SU-DHL-6 (cell line): ENCODE measurements around the gene B4GALT5.

ENCODE experiments used
- H2AFZ ChIP-seq: fragments of 200-600 bp; sonication (generic); 2 replicates; pipeline ENCODE4 v1.6.1; 2014; ENCODE audit warnings: low read depth, mild to moderate bottlenecking, moderate library complexity, mixed read lengths, antibody characterized with exemption, low read length; ENCODE audit not compliant: severe bottlenecking
- H3F3A ChIP-seq: fragments of 200-600 bp; shearing (Covaris generic); 2 replicates; pipeline ENCODE4 v1.6.0; 2016; ENCODE audit warnings: antibody characterized with exemption, mild to moderate bottlenecking; ENCODE audit not compliant: insufficient read depth
- H3K27ac ChIP-seq: fragments of 200-600 bp; sonication (generic); 2 replicates; pipeline ENCODE4 v1.5.1; 2016; ENCODE audit warnings: low read depth, mild to moderate bottlenecking, low read length, moderate library complexity, mixed read lengths
- H3K27me3 ChIP-seq: fragments of 200-600 bp; sonication (generic), shearing (Covaris generic); 2 replicates; pipeline ENCODE4 v1.6.0; 2014; ENCODE audit warnings: mild to moderate bottlenecking, low read length
- H3K36me3 ChIP-seq: fragments of 200-600 bp; sonication (generic); 2 replicates; pipeline ENCODE4 v1.6.1; 2014; ENCODE audit warnings: mild to moderate bottlenecking, low read length, mixed read lengths
- H3K4me2 ChIP-seq: fragments of 300-600, 200-600 bp; shearing (Covaris generic), sonication (generic); 2 replicates; pipeline ENCODE4 v1.6.0; 2014; ENCODE audit warnings: low read length, low read depth, mild to moderate bottlenecking; ENCODE audit not compliant: poor library complexity, severe bottlenecking
- H3K4me3 ChIP-seq: fragments of 200-600 bp; sonication (generic); 2 replicates; pipeline ENCODE4 v1.5.1; 2014; ENCODE audit warnings: antibody characterized with exemption, low read length, mild to moderate bottlenecking, mixed read lengths; ENCODE audit not compliant: insufficient read depth, poor library complexity, severe bottlenecking
- H3K79me2 ChIP-seq: fragments of 200-600 bp; sonication (generic); 2 replicates; pipeline ENCODE4 v1.6.1; 2014; ENCODE audit warnings: mild to moderate bottlenecking, low read length, moderate library complexity; ENCODE audit not compliant: insufficient read depth
- H3K9ac ChIP-seq: fragments of 200-600 bp; sonication (generic); 2 replicates; pipeline ENCODE4 v1.7.0; 2014; ENCODE audit warnings: mild to moderate bottlenecking, low read length
- H3K9me2 ChIP-seq: fragments of 200-600 bp; sonication (generic); replicated peaks from 2 replicates; pipeline ENCODE4 v1.6.1; 2014; ENCODE audit warnings: low read length; ENCODE audit not compliant: insufficient read depth
- H3K9me3 ChIP-seq: fragments of 200-600 bp; sonication (generic); 2 replicates; pipeline ENCODE4 v1.6.1; 2014; ENCODE audit warnings: low read length, mixed read lengths; ENCODE audit not compliant: insufficient read depth
- H4K20me1 ChIP-seq: fragments of 200-600 bp; sonication (generic); 2 replicates; pipeline ENCODE4 v1.6.1; 2014; ENCODE audit warnings: low read depth, mild to moderate bottlenecking, antibody characterized with exemption, low read length, moderate library complexity, mixed read lengths
- EZH2phosphoT487 ChIP-seq: fragments of 200-600 bp; sonication (generic), shearing (Covaris generic); conservative IDR thresholded peaks from 2 replicates; pipeline ENCODE4 v1.6.1; 2018; ENCODE audit warnings: mild to moderate bottlenecking, antibody characterized with exemption, low read length, moderate library complexity, mixed read lengths
- TF ChIP-seq, protein P1 (sequence below): fragments of 200-600 bp; sonication (generic); IDR thresholded peaks from one replicate; pipeline ENCODE4 v1.5.1; 2017; ENCODE audit warnings: antibody characterized with exemption, mild to moderate bottlenecking, low read length, moderate library complexity; ENCODE audit not compliant: insufficient read depth, poor library complexity, severe bottlenecking

The B4GALT5 gene

DNA sequence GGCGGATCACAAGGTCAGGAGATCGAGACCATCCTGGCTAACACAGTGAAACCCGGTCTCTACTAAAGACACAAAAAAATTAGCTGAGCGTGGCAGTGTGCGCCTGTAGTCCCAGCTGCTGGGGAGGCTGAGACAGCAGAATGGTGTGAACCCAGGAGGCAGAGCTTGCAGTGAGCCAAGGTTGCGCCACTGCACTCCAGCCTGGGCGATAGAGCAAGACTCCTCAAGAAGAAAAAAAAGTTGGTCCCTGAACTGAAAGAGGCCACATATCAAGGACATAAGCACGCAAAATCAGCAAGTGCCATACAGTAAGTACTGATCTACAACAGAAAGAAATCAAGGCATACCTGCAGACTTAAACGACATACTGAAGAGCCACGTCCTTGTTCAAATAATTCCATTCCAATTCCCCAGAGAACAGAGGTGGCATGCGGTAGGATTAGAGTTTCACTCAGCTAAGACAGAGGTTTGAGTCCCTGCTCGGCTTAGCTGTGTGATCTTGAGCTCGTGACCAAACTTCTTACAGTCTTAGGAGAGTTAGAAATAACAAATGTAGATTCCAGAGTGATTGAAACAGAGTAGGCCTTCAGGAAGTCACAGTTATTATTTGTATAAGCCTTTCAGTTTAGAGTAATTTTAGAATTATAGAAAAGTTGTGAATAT, 29.2 kb downstream of the B4GALT5 start:
- Histone ChIP-seq H3F3A (peaks cover 23% of the 10 kb centered on the region; the same call in 1 of the 2 replicates), H3K4me3 (no peak overlapping the region), H3K4me2 (no peak overlapping the region), H3K79me2 (peaks cover 100% of the 10 kb centered on the region), H3K27me3 (no peaks in the 10 kb centered on the region), H3K36me3 (peaks cover 3% of the 10 kb centered on the region; the same call in 1 of the 2 replicates), H2AFZ (no peak overlapping the region), H3K27ac (peak overlapping the region; percentile 42; the same call in 1 of the 2 replicates), H3K9me2 (no peaks in the 10 kb centered on the region), H3K9ac (no peak overlapping the region), H4K20me1 (peaks cover 8% of the 10 kb centered on the region; the same call in 1 of the 2 replicates), H3K9me3 (no peaks in the 10 kb centered on the region)
- no peak for TF ChIP-seq EZH2phosphoT487
- TF ChIP-seq, protein P1, sequence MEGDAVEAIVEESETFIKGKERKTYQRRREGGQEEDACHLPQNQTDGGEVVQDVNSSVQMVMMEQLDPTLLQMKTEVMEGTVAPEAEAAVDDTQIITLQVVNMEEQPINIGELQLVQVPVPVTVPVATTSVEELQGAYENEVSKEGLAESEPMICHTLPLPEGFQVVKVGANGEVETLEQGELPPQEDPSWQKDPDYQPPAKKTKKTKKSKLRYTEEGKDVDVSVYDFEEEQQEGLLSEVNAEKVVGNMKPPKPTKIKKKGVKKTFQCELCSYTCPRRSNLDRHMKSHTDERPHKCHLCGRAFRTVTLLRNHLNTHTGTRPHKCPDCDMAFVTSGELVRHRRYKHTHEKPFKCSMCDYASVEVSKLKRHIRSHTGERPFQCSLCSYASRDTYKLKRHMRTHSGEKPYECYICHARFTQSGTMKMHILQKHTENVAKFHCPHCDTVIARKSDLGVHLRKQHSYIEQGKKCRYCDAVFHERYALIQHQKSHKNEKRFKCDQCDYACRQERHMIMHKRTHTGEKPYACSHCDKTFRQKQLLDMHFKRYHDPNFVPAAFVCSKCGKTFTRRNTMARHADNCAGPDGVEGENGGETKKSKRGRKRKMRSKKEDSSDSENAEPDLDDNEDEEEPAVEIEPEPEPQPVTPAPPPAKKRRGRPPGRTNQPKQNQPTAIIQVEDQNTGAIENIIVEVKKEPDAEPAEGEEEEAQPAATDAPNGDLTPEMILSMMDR = no peak

DNA sequence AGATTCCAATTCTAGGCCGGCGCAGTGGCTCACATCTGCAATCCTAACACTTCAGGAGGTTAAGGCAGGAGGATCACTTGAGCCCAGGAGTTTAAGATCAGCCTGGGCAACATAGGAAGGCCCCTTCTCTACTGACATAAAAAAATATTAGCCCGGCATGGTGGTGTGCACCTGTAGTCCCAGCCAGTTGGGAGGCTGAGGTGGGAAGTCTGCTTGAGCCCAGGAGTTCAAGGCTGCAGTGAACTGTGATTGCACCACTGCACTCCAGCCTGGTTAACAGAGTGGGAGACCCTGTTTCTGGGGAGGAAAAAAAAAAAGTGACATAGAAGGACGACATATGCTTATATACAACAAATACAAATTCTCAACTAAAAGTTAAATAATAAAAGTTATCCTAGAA, 30.9 kb downstream of the B4GALT5 start:
- Histone ChIP-seq H3K9me2 (no peaks in the 10 kb centered on the region), H3K36me3 (peaks cover 3% of the 10 kb centered on the region; the same call in 1 of the 2 replicates), H3K79me2 (peaks cover 100% of the 10 kb centered on the region), H3K27ac (no peak overlapping the region), H3K27me3 (no peaks in the 10 kb centered on the region), H3F3A (peaks cover 33% of the 10 kb centered on the region; the same call in 1 of the 2 replicates), H3K4me2 (no peak overlapping the region), H4K20me1 (peaks cover 8% of the 10 kb centered on the region; the same call in 1 of the 2 replicates), H3K9me3 (no peaks in the 10 kb centered on the region), H3K9ac (no peak overlapping the region), H2AFZ (no peak overlapping the region), H3K4me3 (no peak overlapping the region)
- no peak for TF ChIP-seq EZH2phosphoT487
- TF ChIP-seq, protein P1 = no peak

DNA sequence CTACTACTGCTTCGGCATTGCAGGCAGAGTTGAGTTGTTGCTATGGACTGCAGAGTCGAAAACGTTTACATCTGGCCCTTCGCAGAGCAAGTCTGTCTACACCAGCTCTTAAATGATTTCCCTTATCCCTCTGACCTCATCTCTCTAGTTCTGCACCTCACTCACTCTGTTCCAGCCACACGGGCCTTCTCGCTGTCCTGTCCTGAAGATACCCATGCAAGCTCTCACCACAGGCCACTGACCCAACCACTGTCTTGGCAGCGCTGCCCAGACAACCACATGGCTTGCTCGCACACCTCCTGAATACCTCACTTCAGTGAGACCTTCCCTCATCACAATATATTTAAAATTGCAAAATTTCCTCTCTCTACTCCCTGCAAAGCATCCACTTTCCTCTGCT, 31.4 kb downstream of the B4GALT5 start:
- Histone ChIP-seq H3K9me3 (no peaks in the 10 kb centered on the region), H3K79me2 (peaks cover 100% of the 10 kb centered on the region), H3K4me2 (no peak overlapping the region), H3F3A (peaks cover 35% of the 10 kb centered on the region), H3K27me3 (no peaks in the 10 kb centered on the region), H3K9me2 (no peaks in the 10 kb centered on the region), H3K4me3 (no peak overlapping the region), H2AFZ (no peak overlapping the region), H3K27ac (no peak overlapping the region), H3K36me3 (peaks cover 3% of the 10 kb centered on the region; the same call in 1 of the 2 replicates), H3K9ac (no peak overlapping the region), H4K20me1 (peaks cover 8% of the 10 kb centered on the region; the same call in 1 of the 2 replicates)
- TF ChIP-seq, protein P1 = no peak
- no peak for TF ChIP-seq EZH2phosphoT487
